ENCODE data around the gene CEACAM21.

Gene CEACAM21

DNA sequence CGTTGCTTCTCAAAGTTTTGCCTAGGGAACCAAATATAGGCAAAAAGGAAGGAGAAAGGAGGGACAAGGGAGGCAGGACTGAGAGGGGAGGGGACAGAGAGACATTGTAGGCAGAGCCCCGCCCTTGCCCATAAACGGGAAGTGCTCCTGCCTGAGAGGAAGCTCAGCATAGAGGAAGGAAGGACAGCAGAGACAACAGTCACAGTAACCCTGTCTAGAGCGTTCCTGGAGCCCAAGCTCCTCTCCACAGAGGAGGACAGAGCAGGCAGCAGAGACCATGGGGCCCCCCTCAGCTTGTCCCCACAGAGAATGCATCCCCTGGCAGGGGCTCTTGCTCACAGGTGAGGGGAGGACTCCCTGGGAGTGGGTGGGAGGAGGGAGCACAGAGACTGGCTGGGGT is at the start of gene CEACAM21:
CEACAM21 (plus strand) TSS at position 169 of the 400 bp plus-strand sequence; CDS start at position 278, 109 bp downstream.
- TF ChIP-seq, protein P1, sequence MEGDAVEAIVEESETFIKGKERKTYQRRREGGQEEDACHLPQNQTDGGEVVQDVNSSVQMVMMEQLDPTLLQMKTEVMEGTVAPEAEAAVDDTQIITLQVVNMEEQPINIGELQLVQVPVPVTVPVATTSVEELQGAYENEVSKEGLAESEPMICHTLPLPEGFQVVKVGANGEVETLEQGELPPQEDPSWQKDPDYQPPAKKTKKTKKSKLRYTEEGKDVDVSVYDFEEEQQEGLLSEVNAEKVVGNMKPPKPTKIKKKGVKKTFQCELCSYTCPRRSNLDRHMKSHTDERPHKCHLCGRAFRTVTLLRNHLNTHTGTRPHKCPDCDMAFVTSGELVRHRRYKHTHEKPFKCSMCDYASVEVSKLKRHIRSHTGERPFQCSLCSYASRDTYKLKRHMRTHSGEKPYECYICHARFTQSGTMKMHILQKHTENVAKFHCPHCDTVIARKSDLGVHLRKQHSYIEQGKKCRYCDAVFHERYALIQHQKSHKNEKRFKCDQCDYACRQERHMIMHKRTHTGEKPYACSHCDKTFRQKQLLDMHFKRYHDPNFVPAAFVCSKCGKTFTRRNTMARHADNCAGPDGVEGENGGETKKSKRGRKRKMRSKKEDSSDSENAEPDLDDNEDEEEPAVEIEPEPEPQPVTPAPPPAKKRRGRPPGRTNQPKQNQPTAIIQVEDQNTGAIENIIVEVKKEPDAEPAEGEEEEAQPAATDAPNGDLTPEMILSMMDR (IDR thresholded peaks at IDR 0.05), result no peak
- no peak for DNase-seq (ENCODE audit: low spot score)
- H3K4me3 ChIP-seq, result peak within 1 kb of the TSS; percentile 47
- peak within 1 kb of the TSS in 1 of 2 donors; percentile 65 for H3K27ac ChIP-seq

DNA sequence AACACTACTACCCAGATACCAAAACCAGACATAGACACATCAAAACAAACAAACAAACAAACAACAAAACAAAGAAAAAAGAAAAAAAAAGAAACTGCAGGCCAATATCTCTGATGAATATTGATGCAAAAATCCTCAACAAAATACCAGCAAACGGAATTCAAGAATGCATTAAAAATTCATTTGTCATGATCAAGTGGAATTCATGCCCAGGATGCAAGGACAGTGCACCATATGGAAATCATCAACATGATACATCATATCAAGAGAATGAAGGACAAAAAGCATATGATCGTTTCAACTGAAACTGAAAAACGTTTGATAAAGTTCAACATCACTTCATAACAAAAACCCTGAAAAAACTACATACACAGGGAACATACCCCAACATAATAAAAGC is 48.9 kb upstream of the CEACAM21 start:
- TF ChIP-seq, protein P1 (IDR thresholded peaks at IDR 0.05), result no peak
- no peak for DNase-seq (ENCODE audit: low spot score)
- no peak overlapping the region for H3K4me3 ChIP-seq
- H3K27ac ChIP-seq, result no peak overlapping the region

DNA sequence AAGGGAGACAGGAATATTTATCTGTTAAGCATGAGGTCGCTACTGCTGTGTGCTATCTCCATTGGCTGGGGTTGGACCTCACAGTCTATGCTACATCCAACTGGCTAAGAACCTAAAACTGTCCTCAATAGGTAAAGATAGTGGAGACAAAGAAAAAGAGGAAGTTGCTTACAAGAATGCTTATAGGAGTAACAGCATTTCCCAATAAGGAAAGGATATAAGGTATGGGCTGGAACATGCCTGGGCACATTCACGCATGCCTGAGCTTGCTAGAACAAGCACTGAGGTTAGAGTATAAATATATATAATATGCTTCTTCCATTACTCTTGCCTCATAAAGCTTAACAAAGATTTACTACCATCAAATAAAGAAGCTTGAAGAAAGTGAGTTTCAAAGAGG is 47.9 kb upstream of the CEACAM21 start:
- Histone ChIP-seq H3K27ac (no peak overlapping the region), H3K4me3 (no peak overlapping the region)
- no peak for DNase-seq (ENCODE audit: low spot score)
- TF ChIP-seq, protein P1 (IDR thresholded peaks at IDR 0.05), result no peak

DNA sequence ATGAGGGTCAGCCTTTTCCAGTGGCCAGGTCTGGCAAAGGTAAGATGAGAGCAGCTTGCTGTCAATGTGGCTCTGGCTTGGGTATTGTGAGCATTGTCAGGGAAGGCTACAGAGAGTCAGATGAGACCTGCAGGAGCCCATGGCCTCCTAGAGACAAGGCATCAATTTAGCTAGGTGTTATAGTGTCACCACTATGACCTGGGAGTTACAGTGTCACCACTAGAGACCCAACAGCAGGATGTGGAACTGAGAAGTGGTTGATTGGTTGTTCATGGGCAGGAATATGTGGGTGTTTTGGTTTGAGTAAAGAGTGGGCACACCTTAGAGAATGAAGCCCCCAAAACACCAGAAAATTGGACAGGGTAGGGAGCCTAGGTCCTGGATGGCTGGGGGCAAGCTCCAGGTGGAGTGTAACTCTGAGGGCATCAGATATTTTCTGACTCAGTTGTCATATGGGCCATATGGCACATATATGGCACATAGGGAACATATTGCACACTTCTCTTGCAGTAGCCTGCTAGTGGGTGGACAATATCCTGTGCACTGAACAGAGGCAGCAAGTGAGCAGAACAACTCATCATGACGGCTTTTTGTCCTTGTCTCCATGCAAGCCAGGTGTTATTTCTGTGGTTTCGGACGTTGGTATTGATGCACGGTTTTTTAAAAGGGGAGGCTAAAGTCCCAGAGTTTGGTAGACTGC is 46.3 kb upstream of the CEACAM21 start:
- Histone ChIP-seq H3K27ac (peak overlapping the region in 1 of 2 donors; percentile 76), H3K4me3 (no peak overlapping the region)
- DNase-seq (ENCODE audit: low spot score), result no peak
- TF ChIP-seq, protein P1 (IDR thresholded peaks at IDR 0.05), result no peak

DNA sequence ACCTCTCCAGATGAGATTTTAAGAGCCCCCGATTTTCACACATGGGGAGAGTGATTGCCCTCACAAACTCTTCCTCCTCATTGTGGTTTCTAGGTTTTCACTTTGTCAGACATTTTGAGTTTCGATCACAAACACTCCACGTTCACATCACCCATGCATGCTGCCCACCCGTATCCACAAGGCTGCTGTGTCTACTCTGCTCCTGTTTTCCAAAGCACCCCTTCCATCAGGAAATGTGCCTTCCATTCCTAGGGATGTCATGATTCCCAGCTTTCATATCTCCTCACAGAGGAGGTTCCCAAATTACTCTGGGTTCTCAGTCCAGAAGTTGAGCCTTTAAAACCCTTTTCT is 45.8 kb upstream of the CEACAM21 start:
- TF ChIP-seq, protein P1 (IDR thresholded peaks at IDR 0.05), result no peak
- peak overlapping the region in 1 of 2 donors; percentile 76 for H3K27ac ChIP-seq
- DNase-seq (ENCODE audit: low spot score), result no peak
- no peak overlapping the region for H3K4me3 ChIP-seq

DNA sequence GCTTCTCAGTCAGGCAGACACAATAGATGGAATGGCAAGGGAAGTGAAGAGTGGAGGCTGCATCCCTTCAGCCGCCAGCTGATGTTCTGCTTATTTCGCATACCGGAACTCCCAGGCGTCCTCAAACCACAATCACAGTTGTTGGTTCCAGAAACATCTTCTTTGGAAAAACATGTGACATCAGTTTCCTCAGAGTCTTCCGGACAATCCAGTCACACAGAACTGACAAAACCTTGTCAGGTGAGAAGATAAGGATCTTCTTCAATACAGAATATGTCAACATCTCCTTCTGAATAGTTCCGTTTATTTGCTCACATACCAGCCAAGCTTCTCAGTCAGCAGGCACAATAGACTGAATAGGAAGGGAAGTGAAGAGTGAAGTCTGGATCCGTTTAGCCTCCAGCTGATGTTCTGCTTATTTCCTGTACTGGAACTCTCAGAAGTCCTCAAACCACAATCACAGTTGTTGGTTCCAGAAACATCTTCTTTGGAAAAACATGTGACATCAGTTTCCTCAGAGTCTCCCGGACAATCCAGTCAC is 45.1 kb upstream of the CEACAM21 start:
- H3K4me3 ChIP-seq, result peak overlapping the region; percentile 37
- peak overlapping the region in 1 of 2 donors; percentile 76 for H3K27ac ChIP-seq
- no peak for DNase-seq (ENCODE audit: low spot score)
- TF ChIP-seq, protein P1 (IDR thresholded peaks at IDR 0.05), result no peak

Measured in coronary artery (tissue), 2 donors.